ENCODE data around the gene KRTAP10-8.
"Not testable (repeated sequence)": the region's sequence is repeated elsewhere in the genome, so short reads cannot be mapped to it uniquely, and the experiment has no call there.

Gene KRTAP10-8

DNA sequence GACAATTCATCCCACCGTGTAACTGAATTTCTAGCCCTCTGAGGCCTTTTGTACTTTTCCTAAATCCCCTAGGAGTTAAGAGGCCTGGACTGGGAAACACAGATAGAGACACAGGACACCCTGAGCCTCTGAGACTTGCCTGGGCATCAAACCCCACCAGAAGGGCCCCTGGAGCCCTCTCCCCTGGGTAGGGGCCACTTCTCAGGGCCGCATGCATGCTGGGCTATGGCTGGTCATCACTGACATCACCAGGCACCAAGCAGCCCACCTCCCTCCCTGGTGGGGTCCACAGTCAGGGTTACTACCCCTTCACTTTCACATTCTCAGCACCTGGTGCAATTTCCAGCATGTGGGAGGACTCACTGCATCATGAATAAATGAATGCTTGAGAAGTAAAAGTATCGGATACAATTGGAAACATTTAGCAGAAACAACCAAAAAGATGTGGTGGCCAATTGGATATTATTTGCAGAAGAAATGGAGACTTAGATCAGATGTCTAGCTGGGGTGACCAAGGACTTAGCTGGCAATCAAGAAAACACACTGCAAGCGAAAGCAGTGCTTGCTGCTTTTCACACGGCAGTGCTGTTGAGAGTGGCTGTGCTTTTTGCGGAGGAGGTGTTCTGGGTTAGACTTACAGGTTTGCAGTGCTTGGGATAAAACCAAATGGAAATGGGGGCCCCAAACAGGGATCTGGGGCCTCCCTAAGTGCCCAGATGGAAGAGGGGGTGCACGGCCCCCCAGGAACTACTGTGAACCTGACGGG is 12.4 kb upstream of the KRTAP10-8 start:
- DNase-seq (ENCODE audit: low read depth in 2 of 2), result no peak

GRCh38 chr21:44600118-44600978 is 11.5 kb upstream of the KRTAP10-8 start, which contains the start of gene KRTAP10-7:
Gene KRTAP10-7, plus strand, starts transcription at chr21:44600597. Its CDS starts 25 bp downstream, at chr21:44600622.
- DNase-seq (ENCODE audit: low read depth in 2 of 2), result not testable (repeated sequence)

DNA sequence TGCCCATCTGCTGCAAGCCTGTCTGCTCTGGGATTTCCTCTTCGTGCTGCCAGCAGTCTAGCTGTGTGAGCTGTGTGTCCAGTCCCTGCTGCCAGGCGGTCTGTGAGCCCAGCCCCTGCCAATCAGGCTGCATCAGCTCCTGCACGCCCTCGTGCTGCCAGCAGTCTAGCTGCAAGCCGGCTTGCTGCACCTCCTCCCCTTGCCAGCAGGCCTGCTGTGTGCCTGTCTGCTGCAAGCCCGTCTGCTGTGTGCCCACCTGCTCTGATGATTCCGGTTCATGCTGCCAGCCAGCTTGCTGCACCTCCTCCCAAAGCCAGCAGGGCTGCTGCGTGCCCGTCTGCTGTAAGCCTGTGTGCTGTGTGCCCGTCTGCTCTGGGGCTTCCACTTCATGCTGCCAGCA is 10.8 kb upstream of the KRTAP10-8 start:
- DNase-seq (ENCODE audit: low read depth in 2 of 2), result not testable (repeated sequence)

DNA sequence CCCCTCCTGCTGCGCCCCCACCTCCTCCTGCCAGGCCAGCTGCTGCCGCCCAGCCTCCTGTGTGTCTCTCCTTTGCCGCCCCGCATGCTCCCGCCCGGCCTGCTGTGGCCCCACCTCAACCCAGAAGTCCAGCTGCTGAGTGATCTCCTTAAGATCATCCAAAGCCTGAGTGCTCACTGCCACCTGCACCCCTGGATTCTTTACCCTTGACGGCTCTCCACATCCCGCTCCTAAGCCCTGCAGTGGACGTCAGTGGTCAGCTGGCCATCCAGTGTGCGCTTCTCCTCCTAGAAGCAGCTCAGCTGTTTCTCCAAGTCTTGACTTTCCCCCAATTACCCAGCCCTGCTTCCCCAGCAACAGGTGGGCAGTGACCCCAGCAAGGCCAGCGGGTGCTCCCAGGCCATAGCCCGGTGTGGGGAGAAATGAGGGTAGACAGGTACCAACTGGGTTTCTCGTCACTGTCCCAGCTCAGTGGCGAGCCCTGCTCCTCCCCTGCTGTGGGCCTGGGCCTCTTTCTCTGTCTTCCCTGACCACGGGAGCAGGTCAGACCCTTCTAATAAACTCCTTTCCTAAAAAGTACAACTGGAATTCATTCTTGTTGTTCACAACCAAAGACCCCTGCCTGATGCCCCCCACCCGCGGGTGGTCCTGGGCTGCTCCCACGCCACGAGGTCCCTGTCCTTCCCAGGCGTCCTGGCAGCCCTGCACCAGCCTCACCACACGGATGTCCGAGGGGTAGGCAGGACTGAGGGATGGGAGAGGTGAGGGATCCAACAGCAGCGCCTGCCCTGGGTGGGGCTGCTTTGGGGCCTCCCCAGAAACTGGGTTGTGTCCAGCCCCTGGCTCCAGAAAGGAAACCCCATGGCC is 10.1 kb upstream of the KRTAP10-8 start:
- DNase-seq (ENCODE audit: low read depth in 2 of 2), result no peak

DNA sequence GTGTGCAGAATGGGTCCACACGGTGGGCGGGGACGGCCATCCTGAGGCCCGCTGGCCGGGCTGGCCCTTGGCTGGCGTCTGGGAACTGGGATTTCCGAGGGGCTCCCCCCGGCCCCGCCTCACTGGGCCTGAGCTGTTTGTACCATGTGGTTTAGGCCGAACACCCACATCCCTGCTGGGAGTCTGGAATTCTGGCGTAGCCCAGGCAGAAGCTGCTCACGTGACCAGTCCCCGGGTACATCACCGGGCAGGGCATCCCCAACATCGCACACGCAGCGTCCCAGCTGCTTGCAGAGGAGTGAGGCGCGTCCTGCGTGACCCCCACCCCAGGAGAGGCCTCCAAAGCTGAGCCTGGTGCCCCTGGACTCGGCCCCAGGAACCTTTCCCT is 9.4 kb upstream of the KRTAP10-8 start:
- no peak for DNase-seq (ENCODE audit: low read depth in 2 of 2)

DNA sequence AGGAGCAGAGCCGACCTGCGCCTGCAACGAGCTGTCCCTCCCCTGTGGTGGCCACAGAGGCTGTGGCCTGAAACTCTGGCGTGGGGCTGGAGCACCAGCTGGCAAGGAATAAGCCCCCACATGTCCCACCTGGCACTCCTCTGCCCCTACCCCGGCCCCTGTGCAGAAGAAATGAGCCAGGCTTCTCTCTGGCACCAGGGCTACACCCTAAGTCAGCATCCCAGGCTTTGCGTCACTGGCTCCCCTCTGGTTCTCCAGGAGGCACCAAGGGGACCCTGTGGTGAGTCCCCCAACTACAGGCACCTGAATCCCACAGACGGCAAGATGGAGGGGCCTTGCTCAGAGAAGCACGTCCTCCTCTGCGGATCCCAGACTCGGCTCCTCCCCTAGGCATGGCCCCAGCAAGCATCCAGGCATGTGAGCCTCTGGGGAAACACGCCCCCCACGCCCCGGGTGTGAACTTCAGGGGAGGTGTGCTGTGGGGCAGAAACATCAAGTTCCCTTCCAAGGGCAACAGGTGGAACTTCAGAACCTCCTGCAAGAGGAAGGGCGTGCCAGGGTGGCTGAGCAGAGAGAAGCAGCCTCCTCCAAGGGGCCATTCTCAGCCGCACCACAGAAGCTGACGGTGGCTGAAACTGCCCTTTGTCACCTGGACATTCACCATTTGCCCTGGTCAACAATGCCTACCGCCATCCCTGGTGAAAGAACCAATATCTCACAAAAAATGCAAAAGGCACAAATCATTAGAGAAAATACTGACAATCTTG is 8.6 kb upstream of the KRTAP10-8 start:
- no peak for DNase-seq (ENCODE audit: low read depth in 2 of 2)

DNA sequence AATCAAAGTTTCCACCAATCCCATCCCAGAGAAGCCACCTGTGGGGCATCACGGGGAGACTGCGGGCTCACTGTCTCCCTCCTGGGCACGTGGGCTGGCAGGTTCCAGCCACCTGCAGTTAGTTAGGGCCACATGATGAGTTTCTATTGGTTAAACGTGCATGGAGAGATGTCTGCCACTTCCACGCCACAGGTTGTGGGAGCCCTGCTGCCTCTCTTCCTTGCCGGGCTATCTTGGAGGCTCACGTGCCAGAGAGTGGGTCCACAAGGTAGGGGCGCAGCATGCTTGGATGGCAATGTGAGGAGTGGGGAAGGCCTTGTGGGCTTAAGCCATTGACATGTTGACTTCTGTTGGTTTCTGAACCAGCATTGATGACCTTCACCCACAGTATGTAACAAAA is 8.0 kb upstream of the KRTAP10-8 start:
- DNase-seq (ENCODE audit: low read depth in 2 of 2), result no peak

DNA sequence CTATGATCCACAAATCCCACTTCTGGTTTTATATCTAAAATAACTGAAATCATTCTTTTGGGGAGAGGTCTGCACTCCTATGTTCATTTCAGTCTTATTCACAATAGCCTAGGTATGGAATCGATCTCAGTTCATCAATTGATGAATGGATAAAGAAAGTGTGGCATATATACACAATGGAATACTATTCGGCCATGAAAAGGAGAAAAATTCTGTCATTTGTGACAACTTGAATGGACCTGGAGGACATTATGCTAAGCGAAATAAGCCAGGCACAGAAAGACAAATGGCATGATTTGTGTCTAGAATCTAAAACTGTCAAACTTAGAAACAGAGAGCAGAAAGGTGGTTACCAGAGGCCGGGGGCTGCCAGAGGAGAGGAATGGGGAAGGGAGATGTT is 5.4 kb upstream of the KRTAP10-8 start:
- DNase-seq (ENCODE audit: low read depth in 2 of 2), result no peak

DNA sequence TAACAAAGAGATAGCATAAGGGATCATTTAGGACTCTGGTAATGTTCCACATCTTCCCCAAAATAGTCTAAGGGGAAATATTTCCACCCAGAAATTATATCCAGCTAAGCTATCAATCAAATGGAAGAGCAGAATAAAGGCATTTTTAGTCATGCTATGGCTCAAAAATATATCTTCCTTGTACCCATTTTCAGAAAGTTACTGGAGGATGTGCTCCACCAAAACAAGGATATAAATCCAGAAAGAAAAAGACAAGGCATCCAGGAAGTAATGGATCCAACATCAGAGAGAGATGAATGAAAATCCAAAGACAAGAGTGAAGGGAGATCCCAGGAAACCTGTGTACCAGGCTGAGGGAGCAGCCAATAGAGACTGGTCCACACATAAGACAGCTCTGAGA is 2.7 kb upstream of the KRTAP10-8 start:
- no peak for DNase-seq (ENCODE audit: low read depth in 2 of 2)

GRCh38 chr21:44610157-44610843 is 1.6 kb upstream of the KRTAP10-8 start:
- DNase-seq (ENCODE audit: low read depth in 2 of 2), result not testable (repeated sequence)

DNA sequence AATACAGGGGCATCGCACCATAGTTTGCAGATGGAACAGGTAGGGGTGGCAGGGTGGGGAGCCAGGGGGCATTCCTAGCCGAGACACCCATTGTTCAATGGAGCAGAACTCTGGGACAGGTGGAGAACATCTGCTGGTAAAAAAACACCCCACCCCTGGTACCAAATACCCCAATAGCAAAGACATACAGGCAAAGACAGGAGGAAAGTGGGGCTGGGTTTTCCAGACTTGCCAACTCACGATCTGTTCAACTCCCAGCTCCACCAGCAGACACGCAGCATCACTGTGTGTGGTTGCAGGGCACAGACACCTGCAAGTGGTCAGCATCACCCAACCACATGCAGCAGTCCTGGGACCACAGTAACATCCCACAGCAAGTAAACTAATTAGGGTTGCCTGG is 328 bp upstream of the KRTAP10-8 start:
- DNase-seq (ENCODE audit: low read depth in 2 of 2), result no peak

DNA sequence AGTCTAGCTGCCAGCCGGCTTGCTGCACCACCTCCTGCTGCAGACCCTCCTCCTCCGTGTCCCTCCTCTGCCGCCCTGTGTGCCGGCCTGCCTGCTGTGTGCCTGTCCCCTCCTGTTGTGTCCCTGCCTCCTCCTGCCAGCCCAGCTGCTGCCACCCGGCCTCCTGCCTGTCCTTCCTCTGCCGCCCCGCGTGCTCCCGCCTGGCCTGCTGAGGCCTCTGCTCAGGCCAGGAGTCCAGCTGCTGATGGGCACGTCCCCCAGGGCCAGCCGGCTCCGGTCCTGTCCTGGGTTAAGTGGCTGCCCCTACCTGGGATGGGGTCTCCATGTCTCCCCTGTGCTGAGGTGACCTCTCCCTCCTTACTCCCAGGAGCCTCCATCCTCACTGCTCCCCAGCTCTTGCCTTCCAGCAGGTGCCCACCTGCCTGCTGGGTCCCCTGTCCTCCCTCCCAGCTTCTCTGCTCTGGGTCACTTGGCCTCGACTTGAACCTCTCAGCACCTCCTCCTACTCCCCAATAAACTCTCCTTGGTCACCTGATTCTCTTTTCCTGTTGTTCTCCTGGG is 870 bp downstream of the KRTAP10-8 start:
- DNase-seq (ENCODE audit: low read depth in 2 of 2), result no peak

DNA sequence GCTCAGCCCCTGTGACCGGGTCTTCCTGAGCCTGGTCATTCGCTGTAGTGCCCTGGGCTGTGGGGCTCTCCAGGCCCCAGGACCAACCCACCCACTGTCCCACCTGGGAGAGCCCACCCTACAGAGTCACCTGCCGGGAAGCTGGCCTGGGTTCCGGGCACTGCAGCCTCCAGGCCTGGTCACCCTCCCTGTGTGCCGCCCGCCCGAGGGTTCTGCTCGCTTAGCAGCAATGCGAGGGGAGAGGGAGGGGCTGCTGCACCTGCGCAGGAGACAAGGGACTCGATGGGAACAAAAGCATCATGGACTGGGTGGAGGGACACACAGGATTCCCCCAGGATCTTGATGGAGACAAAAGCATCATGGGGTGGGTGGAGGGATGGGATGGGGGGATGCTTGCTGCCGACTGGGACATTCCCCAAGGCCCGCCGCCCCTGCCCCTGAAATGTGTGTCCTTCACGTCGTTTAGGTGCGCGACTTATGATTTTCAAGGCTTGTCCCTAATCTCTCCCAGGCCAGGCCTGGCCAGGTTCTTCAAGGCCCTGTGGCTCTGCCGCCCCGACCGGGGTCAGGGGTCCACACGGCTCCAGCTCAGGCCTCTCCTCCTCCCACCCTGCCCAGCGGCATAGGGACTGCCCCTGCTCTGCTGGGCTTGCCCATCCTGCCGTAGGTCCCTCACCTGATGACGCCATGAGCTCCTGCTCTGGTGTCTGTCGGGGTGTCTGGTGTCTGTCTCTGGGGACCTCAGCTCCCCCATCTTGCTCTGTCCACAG is 1.7 kb downstream of the KRTAP10-8 start:
- DNase-seq (ENCODE audit: low read depth in 2 of 2), result no peak

DNA sequence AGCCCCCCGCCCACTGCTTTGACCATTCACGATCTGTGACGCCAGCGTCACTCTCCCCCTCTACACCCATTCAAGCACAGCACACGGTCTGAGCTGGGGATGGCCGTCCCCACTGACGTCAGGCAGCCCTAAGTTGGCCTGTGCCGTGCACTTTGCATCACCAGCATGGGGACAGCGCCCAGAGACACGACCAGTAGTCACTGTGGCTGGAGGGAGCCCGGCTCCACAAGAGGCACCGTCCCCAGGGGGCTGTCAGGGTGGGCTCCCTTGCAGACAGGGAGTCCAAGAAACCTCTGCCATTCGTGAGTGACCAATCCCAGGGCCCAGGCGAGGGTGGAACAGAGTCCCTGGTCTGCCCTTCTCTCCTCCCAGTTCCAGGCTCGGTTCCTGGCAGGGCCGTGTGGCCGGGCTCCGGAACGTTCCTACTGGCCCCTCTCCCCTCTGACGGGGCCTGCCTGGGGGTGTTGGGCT is 2.3 kb downstream of the KRTAP10-8 start:
- no peak for DNase-seq (ENCODE audit: low read depth in 2 of 2)

GRCh38 chr21:44614961-44615391 is 3.1 kb downstream of the KRTAP10-8 start:
- no peak for DNase-seq (ENCODE audit: low read depth in 2 of 2)

DNA sequence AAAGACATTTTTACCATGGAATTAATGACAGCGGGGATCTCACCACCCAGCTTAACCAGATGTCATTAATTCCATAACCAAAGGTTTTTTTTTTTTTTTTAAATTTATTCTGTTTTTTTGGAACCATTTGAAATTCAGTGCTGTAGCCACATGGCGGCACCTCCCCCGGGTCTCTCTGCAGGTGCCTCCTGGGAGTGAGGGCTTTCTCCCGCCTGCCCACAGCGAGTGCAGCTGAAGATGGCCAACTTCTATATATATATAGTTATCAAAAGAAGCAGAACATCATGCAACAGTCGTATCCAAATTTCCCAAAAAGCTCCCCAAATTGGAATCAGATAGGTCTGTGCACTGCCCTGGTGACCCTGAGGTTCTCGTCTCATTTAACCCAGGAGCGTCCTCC is 3.6 kb downstream of the KRTAP10-8 start:
- no peak for DNase-seq (ENCODE audit: low read depth in 2 of 2)

GRCh38 chr21:44615911-44616590 is 4.2 kb downstream of the KRTAP10-8 start:
- no peak for DNase-seq (ENCODE audit: low read depth in 2 of 2)

- DNase-seq (ENCODE audit: low read depth in 2 of 2), result no peak
Measured at GRCh38 chr21:44616591-44616926, 4.7 kb downstream of the KRTAP10-8 start.

GRCh38 chr21:44617071-44617501 is 5.2 kb downstream of the KRTAP10-8 start:
- DNase-seq (ENCODE audit: low read depth in 2 of 2), result no peak

All from stimulated activated CD8-positive, alpha-beta memory T cell treated with anti-CD3 and anti-CD28 coated beads, Interleukin-7, amount 100 ng/mL, for 4 hours (primary cell).